ENCODE measurements around the gene UCK2. TPM values are rescaled to one million over a fixed set of nuclear protein-coding genes. Genes with fewer than 3 reads are reported as not detected.

UCK2 gene
- total and polyA plus RNA-seq, 10 of the 15 experiments (the other 5 are each of a cell fraction or from before 2014, with no cell fraction given), result 55.3 to 106 (median 84.9) TPM

GRCh38 chr1:165873481-165873880, 46.1 kb downstream of the UCK2 start:
- H4K20me1 ChIP-seq (ENCODE audit: control insufficient read depth, insufficient read depth), result no peaks in the 10 kb centered on the region
- in situ Hi-C loops (cut with MboI), result no loop called here
- H3K27me3 ChIP-seq (replicated peaks in 1 of 2; ENCODE audit: control insufficient read depth in 2 of 2, insufficient read depth in 2 of 2, low read length in 1 of 2), result no peaks in the 10 kb centered on the region
- H3K4me1 ChIP-seq (ENCODE audit: control insufficient read depth, insufficient read depth, low read length), result peaks cover 46% of the 10 kb centered on the region
- no peak overlapping the region for H3K9ac ChIP-seq (ENCODE audit: control insufficient read depth, insufficient read depth, low read length)
- H2AFZ ChIP-seq (ENCODE audit: control insufficient read depth, low read depth, low read length), result no peak overlapping the region
- WGBS (ENCODE audit: insufficient coverage, insufficient replicate concordance, low lambda C conversion rate, missing lambda C conversion rate), result 92% methylated on average over 5 of the region's 5 CpGs
- H3K4me2 ChIP-seq (ENCODE audit: control insufficient read depth, insufficient read depth), result no peak overlapping the region
- H3K4me3 ChIP-seq, result no peak overlapping the region
- H3K9me3 ChIP-seq (replicated peaks; ENCODE audit: control insufficient read depth, insufficient read depth, low read length), result peaks cover under 1% of the 10 kb centered on the region
- H3K36me3 ChIP-seq (ENCODE audit: control insufficient read depth in 2 of 2, insufficient read depth in 2 of 2, low read length in 1 of 2), result no peaks in the 10 kb centered on the region; a peak in 2 of 4 replicates
- H3K79me2 ChIP-seq (ENCODE audit: control insufficient read depth, insufficient read depth, low read length), result peaks cover 84% of the 10 kb centered on the region
- no peak for TF ChIP-seq EGR1 (IDR thresholded peaks at IDR 0.05; ENCODE audit: borderline replicate concordance in 1 of 2, low read depth in 2 of 2, low read length in 2 of 2)
- BruUV-seq (replicated peaks), result no TSS peak
- ChIA-PET CTCF (interaction anchor here (0.8 to 6.3 kb wide), 10 partner anchors 8 to 176 kb away, joined by 3 to 62 read pairs (median 4); partner anchors contain the start of gene ALDH9A1), POLR2A (interaction anchor here (0.5 to 2.3 kb wide), 7 partner anchors 11 to 103 kb away, joined by 3 to 8 read pairs (median 5); no protein-coding TSS in a partner anchor), RAD21 (ENCODE audit: unreplicated experiment) (interaction anchor here (0.7 to 7.1 kb wide), 8 partner anchors 8 to 176 kb away, joined by 3 to 65 read pairs (median 6); partner anchors contain the start of genes TMCO1 and UCK2), SMC1A (ENCODE audit: uncharacterized antibody, unreplicated experiment) (interaction anchor here (0.6 to 14.1 kb wide), 11 partner anchors 11 to 135 kb away, joined by 3 to 212 read pairs (median 4); partner anchors contain the start of gene UCK2)
- ATAC-seq, result no peak
- FAIRE-seq, result no peak
- H3K27ac ChIP-seq (ENCODE audit: control insufficient read depth, insufficient read depth), result no peak overlapping the region
- intact Hi-C loops (cut with micrococcal nuclease; ENCODE audit: unreplicated experiment), result loop anchor here (10.0 kb wide), 1 partner anchor 1841 kb away; no protein-coding TSS in a partner anchor
- DNase-seq (ENCODE audit: low read depth, low spot score), result no peak

GRCh38 chr1:165874643-165875042, 47.2 kb downstream of the UCK2 start:
- H3K36me3 ChIP-seq (ENCODE audit: control insufficient read depth in 2 of 2, insufficient read depth in 2 of 2, low read length in 1 of 2), result peaks cover 0 to 2% of the 10 kb centered on the region in 2 experiments; a peak in 2 of 4 replicates
- no peak for DNase-seq (ENCODE audit: low read depth, low spot score)
- no peak overlapping the region for H2AFZ ChIP-seq (ENCODE audit: control insufficient read depth, low read depth, low read length)
- ChIA-PET POLR2A (interaction anchor here (0.6 to 2.3 kb wide), 8 partner anchors 10 to 276 kb away, joined by 3 to 9 read pairs (median 5); no protein-coding TSS in a partner anchor), SMC1A (ENCODE audit: uncharacterized antibody, unreplicated experiment) (interaction anchor here (1.3 to 14.1 kb wide), 4 partner anchors 10 to 45 kb away, joined by 4 to 212 read pairs (median 89); partner anchors contain the start of gene UCK2), RAD21 (ENCODE audit: unreplicated experiment) (interaction anchor here (0.5 to 7.1 kb wide), 7 partner anchors 10 to 176 kb away, joined by 3 to 65 read pairs (median 3); partner anchors contain the start of genes ALDH9A1 and UCK2), CTCF (interaction anchor here (0.6 to 6.3 kb wide), 4 partner anchors 10 to 209 kb away, joined by 5 to 62 read pairs (median 8); no protein-coding TSS in a partner anchor)
- in situ Hi-C loops (cut with MboI), result no loop called here
- peaks cover 7% of the 10 kb centered on the region for H3K9me3 ChIP-seq (replicated peaks; ENCODE audit: control insufficient read depth, insufficient read depth, low read length)
- H3K9ac ChIP-seq (ENCODE audit: control insufficient read depth, insufficient read depth, low read length), result no peak overlapping the region
- H3K4me3 ChIP-seq, result no peak overlapping the region
- no peak for FAIRE-seq
- TSS peak; percentile 66 for BruUV-seq (replicated peaks)
- peaks cover 86% of the 10 kb centered on the region for H3K79me2 ChIP-seq (ENCODE audit: control insufficient read depth, insufficient read depth, low read length)
- intact Hi-C loops (cut with micrococcal nuclease; ENCODE audit: unreplicated experiment), result loop anchor here (5.0 to 10.0 kb wide), 3 partner anchors 107 to 1840 kb away; partner anchors contain the start of gene TMCO1
- no peak overlapping the region for H3K27ac ChIP-seq (ENCODE audit: control insufficient read depth, insufficient read depth)
- H3K4me1 ChIP-seq (ENCODE audit: control insufficient read depth, insufficient read depth, low read length), result peaks cover 54% of the 10 kb centered on the region
- no peak for ATAC-seq
- H3K4me2 ChIP-seq (ENCODE audit: control insufficient read depth, insufficient read depth), result no peak overlapping the region
- 87% methylated on average over 4 of the region's 4 CpGs for WGBS (ENCODE audit: insufficient coverage, insufficient replicate concordance, low lambda C conversion rate, missing lambda C conversion rate)
- no peaks in the 10 kb centered on the region for H4K20me1 ChIP-seq (ENCODE audit: control insufficient read depth, insufficient read depth)
- no peaks in the 10 kb centered on the region for H3K27me3 ChIP-seq (replicated peaks in 1 of 2; ENCODE audit: control insufficient read depth in 2 of 2, insufficient read depth in 2 of 2, low read length in 1 of 2)
- TF ChIP-seq BMI1 (IDR thresholded peaks at IDR 0.05; ENCODE audit: borderline replicate concordance) (no peak), HDAC6 (IDR thresholded peaks at IDR 0.05; ENCODE audit: unreplicated experiment) (no peak), USF1 (IDR thresholded peaks at IDR 0.05; ENCODE audit: borderline replicate concordance, extremely low read length, insufficient read depth, low read depth, low read length) (no peak), MXI1 (IDR thresholded peaks at IDR 0.05; ENCODE audit: low read depth, low read length) (no peak), CEBPB (IDR thresholded peaks at IDR 0.05; ENCODE audit: borderline replicate concordance in 1 of 2, low read depth in 2 of 2, low read length in 2 of 2) (no peak), EED (IDR thresholded peaks at IDR 0.05; ENCODE audit: low read depth) (no peak), ZBED1 (IDR thresholded peaks at IDR 0.05; ENCODE audit: borderline replicate concordance) (no peak)
- TF ChIP-seq, protein P1, sequence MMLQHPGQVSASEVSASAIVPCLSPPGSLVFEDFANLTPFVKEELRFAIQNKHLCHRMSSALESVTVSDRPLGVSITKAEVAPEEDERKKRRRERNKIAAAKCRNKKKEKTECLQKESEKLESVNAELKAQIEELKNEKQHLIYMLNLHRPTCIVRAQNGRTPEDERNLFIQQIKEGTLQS (IDR thresholded peaks at IDR 0.05; ENCODE audit: borderline replicate concordance, extremely low read depth, low read depth, low read length), result no peak
- TF ChIP-seq, protein P2, sequence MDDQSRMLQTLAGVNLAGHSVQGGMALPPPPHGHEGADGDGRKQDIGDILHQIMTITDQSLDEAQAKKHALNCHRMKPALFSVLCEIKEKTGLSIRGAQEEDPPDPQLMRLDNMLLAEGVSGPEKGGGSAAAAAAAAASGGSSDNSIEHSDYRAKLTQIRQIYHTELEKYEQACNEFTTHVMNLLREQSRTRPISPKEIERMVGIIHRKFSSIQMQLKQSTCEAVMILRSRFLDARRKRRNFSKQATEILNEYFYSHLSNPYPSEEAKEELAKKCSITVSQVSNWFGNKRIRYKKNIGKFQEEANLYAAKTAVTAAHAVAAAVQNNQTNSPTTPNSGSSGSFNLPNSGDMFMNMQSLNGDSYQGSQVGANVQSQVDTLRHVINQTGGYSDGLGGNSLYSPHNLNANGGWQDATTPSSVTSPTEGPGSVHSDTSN (IDR thresholded peaks at IDR 0.05; ENCODE audit: insufficient replicate concordance, low read depth, low read length), result no peak
